Caco-2 (cell line): ENCODE results near the gene FRMD3. TPM values are rescaled to one million over a fixed set of nuclear protein-coding genes. Genes with fewer than 3 reads are reported as not detected.

Source experiments
- BruUV-seq: library from RNA; stranded (reverse); fragments of 400-500 nt; replicated peaks from 2 replicates; lab custom pipeline; 2021; lab: Mats Ljungman, UMichigan
- CTCF ChIA-PET: fragments of 300-600 bp; sonication (Branson Sonifier 250); formaldehyde crosslinking; loops from one replicate; lab custom pipeline; 2022; ENCODE audit warnings: antibody characterized with exemption; lab: Charles Lee
- POLR2A ChIA-PET: fragments of 300-600 bp; sonication (Branson Sonifier 250); formaldehyde crosslinking; loops from one replicate; lab custom pipeline; 2022; ENCODE audit warnings: antibody characterized with exemption; lab: Charles Lee
- DNase-seq, 2 experiments: peaks; one replicate each; pipeline versions ENCODE4 v3.0.0 to v3.0.0-alpha.2; 2020 to 2022
- H3K27me3 ChIP-seq: replicated peaks from 2 replicates; pipeline ENCODE4 v1.6.0; 2011; ENCODE audit warnings: low read length; ENCODE audit not compliant: control insufficient read depth, insufficient read depth
- H3K36me3 ChIP-seq: 2 replicates; pipeline ENCODE4 v1.5.1; 2011; ENCODE audit warnings: low read length; ENCODE audit not compliant: control insufficient read depth, insufficient read depth
- H3K4me1 ChIP-seq: fragments of 250-450 bp; sonication (Bioruptor Pico); 2 replicates; pipeline ENCODE4 v1.5.1; 2020; ENCODE audit warnings: mild to moderate bottlenecking
- H3K4me3 ChIP-seq: 2 replicates; pipeline ENCODE4 v1.5.1; 2011; ENCODE audit warnings: low read depth, mild to moderate bottlenecking, control low read depth, low read length
- H3K9me3 ChIP-seq: fragments of 250-450 bp; sonication (Bioruptor Pico); 2 replicates; pipeline ENCODE4 v1.5.1; 2020; ENCODE audit warnings: mild to moderate bottlenecking, moderate library complexity
- H3K27ac Mint-ChIP-seq: one replicate; pipeline ENCODE4 v1.8.0; 2022; ENCODE audit warnings: mixed read lengths; ENCODE audit not compliant: unreplicated experiment
- H3K27me3 Mint-ChIP-seq: one replicate; pipeline ENCODE4 v1.8.0; 2022; ENCODE audit warnings: mixed read lengths; ENCODE audit not compliant: insufficient read depth, unreplicated experiment
- H3K36me3 Mint-ChIP-seq: one replicate; pipeline ENCODE4 v1.8.0; 2022; ENCODE audit warnings: mild to moderate bottlenecking, mixed read lengths; ENCODE audit not compliant: insufficient read depth, unreplicated experiment
- H3K4me1 Mint-ChIP-seq: one replicate; pipeline ENCODE4 v1.8.0; 2022; ENCODE audit warnings: low read depth, mixed read lengths; ENCODE audit not compliant: unreplicated experiment
- H3K4me3 Mint-ChIP-seq: one replicate; pipeline ENCODE4 v1.8.0; 2022; ENCODE audit warnings: mild to moderate bottlenecking, moderate library complexity, mixed read lengths; ENCODE audit not compliant: unreplicated experiment
- H3K9me3 Mint-ChIP-seq: one replicate; pipeline ENCODE4 v1.8.0; 2022; ENCODE audit warnings: mixed read lengths; ENCODE audit not compliant: unreplicated experiment
- intact Hi-C: fragments of 100-400 bp; cut with micrococcal nuclease; formaldehyde crosslinking; loops from one replicate; pipeline ENCODE4 v1.10.0; 2022; ENCODE audit not compliant: unreplicated experiment
- total RNA-seq: library from RNA; stranded (reverse); gene quantifications from 2 replicates; pipeline ENCODE4 v1.2.3, GENCODE V29; 2022
- TF ChIP-seq, protein P1 (sequence below), 2 experiments: fragments of 200-600 bp in 1 of 2; IDR thresholded peaks; 1 replicate in 1 of 2; 2 replicates in 1 of 2; pipeline versions ENCODE4 v1.5.1 to v1.8.0; 2011 to 2022; ENCODE audit warnings: antibody characterized with exemption in 1 of 2, control low read depth in 1 of 2, inconsistent platforms in 1 of 2, low read depth in 1 of 2, low read length in 1 of 2, mild to moderate bottlenecking in 1 of 2, moderate library complexity in 1 of 2; ENCODE audit not compliant: insufficient read depth in 1 of 2, severe bottlenecking in 1 of 2, unreplicated experiment in 1 of 2

FRMD3 gene
- total RNA-seq, 1 experiment from 2014 or later: not detected

DNA sequence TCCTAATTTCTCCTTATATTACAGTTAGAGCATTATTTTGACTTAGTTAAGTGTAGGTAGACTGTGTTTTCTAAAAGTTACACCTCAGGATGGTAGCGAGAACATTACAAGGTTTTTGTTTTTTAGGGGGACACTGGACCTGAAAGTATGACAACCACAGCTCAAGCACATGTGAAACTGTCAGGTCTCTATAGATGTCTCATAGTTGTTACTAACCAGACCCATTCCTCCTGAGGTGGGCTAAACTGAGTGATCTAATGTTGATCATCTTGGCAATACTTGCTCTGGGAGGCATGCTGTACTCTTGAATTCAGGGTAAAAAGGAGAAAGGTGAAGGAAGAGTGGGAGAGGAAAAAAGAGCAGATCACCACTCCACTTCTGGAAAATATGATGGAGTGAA, 278.6 kb downstream of the FRMD3 start:
- TF ChIP-seq, protein P1, sequence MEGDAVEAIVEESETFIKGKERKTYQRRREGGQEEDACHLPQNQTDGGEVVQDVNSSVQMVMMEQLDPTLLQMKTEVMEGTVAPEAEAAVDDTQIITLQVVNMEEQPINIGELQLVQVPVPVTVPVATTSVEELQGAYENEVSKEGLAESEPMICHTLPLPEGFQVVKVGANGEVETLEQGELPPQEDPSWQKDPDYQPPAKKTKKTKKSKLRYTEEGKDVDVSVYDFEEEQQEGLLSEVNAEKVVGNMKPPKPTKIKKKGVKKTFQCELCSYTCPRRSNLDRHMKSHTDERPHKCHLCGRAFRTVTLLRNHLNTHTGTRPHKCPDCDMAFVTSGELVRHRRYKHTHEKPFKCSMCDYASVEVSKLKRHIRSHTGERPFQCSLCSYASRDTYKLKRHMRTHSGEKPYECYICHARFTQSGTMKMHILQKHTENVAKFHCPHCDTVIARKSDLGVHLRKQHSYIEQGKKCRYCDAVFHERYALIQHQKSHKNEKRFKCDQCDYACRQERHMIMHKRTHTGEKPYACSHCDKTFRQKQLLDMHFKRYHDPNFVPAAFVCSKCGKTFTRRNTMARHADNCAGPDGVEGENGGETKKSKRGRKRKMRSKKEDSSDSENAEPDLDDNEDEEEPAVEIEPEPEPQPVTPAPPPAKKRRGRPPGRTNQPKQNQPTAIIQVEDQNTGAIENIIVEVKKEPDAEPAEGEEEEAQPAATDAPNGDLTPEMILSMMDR (IDR thresholded peaks at IDR 0.05; ENCODE audit: insufficient read depth in 1 of 2, low read depth in 1 of 2, low read length in 1 of 2, severe bottlenecking in 1 of 2, unreplicated experiment in 1 of 2): no peak
- Histone ChIP-seq H3K9me3 (no peaks in the 10 kb centered on the region), H3K4me1 (no peaks in the 10 kb centered on the region), H3K36me3 (no peaks in the 10 kb centered on the region), H3K4me3 (no peak overlapping the region), H3K27me3 (no peaks in the 10 kb centered on the region)
- BruUV-seq: no TSS peak
- intact Hi-C loops: no loop called here
- Mint-ChIP-seq H3K4me3 (no peak overlapping the region), H3K27ac (no peak overlapping the region), H3K4me1 (no peaks in the 10 kb centered on the region), H3K27me3 (no peaks in the 10 kb centered on the region), H3K9me3 (no peaks in the 10 kb centered on the region), H3K36me3 (no peaks in the 10 kb centered on the region)
- ChIA-PET POLR2A (no interaction called here), CTCF (no interaction called here)
- DNase-seq: no peak

DNA sequence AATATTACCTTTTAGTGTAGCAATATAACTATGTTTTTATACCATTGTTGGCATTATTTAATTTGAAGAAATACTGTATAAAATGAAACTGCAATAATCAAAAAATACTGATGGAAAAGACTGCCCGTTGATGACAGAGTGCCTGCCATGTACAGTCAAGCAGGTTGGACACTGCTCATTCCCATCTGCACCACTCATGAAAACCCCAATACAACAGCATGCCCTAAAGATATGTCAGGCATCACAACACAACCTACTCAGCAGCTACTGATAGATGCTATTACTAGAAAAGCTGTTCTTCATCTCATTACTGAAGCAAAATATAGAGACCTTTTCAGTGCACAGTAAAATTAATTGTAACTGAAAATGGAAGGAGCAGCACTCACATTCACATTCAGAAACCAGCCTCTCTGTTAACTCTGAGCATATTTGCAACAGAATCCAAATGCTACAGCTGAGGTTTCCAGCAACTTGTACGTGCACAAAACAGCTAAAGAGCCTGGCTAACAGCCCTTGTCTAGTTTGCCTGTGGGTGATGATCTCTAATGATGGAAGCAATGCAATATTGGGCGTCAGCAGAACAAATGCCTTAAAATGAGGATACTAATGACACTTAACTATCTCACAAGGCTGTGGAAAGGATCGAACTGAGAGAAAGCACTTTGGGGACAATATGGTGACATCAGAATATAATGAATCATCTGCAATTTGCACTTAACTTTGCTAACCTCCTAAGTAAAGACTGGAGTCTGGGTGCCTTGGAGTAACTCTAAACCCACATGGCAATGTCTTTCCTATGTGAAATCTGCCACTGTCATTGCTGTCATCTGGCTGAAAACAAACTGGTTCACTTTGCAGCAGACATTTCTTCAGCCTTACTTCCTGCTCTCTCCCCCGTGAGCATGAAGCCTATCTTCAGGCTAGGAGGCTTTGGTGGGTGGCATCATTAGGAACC, 280.0 kb downstream of the FRMD3 start:
- ChIA-PET POLR2A (no interaction called here), CTCF (no interaction called here)
- Mint-ChIP-seq H3K4me3 (no peak overlapping the region), H3K27me3 (no peaks in the 10 kb centered on the region), H3K4me1 (no peaks in the 10 kb centered on the region), H3K27ac (no peak overlapping the region), H3K36me3 (no peaks in the 10 kb centered on the region), H3K9me3 (no peaks in the 10 kb centered on the region)
- H3K4me3 ChIP-seq: no peak overlapping the region
- BruUV-seq: no TSS peak
- intact Hi-C loops: no loop called here
- H3K27me3 ChIP-seq: no peaks in the 10 kb centered on the region
- no peaks in the 10 kb centered on the region for H3K9me3 ChIP-seq
- no peaks in the 10 kb centered on the region for H3K4me1 ChIP-seq
- H3K36me3 ChIP-seq: no peaks in the 10 kb centered on the region
- no peak for DNase-seq
- TF ChIP-seq, protein P1 (IDR thresholded peaks at IDR 0.05; ENCODE audit: insufficient read depth in 1 of 2, low read depth in 1 of 2, low read length in 1 of 2, severe bottlenecking in 1 of 2, unreplicated experiment in 1 of 2): no peak

DNA sequence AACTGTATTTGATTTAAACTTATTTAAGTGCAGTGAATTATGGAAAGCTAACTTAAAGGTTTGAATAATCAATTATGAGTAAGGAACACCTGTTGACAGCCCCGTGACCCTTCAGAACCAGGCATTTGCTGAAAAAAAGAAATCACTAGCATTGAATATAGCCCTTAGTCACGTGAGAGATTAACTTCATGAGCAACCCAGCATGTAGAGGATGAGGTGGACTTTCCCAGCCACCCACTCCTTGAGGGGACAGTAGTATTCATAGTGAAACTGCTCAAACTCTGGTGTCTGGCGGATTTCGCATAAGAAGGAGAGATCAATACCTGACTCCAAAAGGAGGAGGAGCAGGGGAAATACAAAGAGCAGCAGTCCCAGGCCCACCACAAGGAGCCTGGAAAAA, 290.5 kb downstream of the FRMD3 start:
- Histone ChIP-seq H3K9me3 (no peaks in the 10 kb centered on the region), H3K27me3 (no peaks in the 10 kb centered on the region), H3K4me3 (no peak overlapping the region), H3K4me1 (no peaks in the 10 kb centered on the region), H3K36me3 (no peaks in the 10 kb centered on the region)
- Mint-ChIP-seq H3K4me3 (no peak overlapping the region), H3K9me3 (peaks cover 9% of the 10 kb centered on the region), H3K27ac (no peak overlapping the region), H3K4me1 (no peaks in the 10 kb centered on the region), H3K27me3 (no peaks in the 10 kb centered on the region), H3K36me3 (no peaks in the 10 kb centered on the region)
- ChIA-PET POLR2A (no interaction called here), CTCF (no interaction called here)
- BruUV-seq: no TSS peak
- DNase-seq: no peak
- TF ChIP-seq, protein P1 (IDR thresholded peaks at IDR 0.05; ENCODE audit: insufficient read depth in 1 of 2, low read depth in 1 of 2, low read length in 1 of 2, severe bottlenecking in 1 of 2, unreplicated experiment in 1 of 2): no peak
- intact Hi-C loops: no loop called here
